ENCODE measurements around the gene FSCN2.

FSCN2 gene

DNA sequence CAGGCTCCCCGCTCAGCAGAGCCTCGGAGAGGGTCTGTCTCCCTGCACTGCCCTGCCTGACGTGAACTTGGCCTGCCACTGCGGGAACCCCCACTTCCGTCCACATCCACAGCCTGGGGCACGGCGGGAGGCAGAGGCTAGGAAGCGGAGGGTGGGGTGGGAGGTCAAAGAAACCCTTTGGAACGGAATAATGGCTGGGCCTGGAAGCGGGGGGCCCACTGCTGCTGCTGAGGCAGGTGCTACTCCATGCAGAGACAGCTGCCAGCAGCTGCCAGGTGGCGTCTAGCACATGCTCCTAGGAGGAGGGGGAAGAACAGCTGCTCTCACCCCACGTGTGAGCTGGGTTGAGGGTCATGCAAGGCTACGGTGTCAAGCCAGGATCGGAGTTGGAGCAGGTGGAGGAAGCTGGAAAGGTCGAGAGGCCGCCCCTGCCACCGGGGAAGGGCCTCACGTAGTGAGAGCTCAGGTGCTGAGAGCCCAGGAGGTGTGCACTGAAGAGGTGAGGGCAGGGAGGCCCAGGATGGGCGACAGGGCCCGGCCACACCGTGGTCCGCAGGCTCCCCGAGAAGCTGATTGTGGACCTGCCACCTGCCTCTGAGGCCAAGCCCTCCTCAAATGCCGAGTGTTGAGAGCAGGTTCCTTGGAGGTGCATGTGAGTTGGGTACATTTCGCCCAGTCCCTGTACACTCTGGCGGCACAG is 9.8 kb downstream of the FSCN2 start:
- in situ Hi-C loops (cut with HindIII; ENCODE audit: low sequenced_read_pairs): no loop called here

DNA sequence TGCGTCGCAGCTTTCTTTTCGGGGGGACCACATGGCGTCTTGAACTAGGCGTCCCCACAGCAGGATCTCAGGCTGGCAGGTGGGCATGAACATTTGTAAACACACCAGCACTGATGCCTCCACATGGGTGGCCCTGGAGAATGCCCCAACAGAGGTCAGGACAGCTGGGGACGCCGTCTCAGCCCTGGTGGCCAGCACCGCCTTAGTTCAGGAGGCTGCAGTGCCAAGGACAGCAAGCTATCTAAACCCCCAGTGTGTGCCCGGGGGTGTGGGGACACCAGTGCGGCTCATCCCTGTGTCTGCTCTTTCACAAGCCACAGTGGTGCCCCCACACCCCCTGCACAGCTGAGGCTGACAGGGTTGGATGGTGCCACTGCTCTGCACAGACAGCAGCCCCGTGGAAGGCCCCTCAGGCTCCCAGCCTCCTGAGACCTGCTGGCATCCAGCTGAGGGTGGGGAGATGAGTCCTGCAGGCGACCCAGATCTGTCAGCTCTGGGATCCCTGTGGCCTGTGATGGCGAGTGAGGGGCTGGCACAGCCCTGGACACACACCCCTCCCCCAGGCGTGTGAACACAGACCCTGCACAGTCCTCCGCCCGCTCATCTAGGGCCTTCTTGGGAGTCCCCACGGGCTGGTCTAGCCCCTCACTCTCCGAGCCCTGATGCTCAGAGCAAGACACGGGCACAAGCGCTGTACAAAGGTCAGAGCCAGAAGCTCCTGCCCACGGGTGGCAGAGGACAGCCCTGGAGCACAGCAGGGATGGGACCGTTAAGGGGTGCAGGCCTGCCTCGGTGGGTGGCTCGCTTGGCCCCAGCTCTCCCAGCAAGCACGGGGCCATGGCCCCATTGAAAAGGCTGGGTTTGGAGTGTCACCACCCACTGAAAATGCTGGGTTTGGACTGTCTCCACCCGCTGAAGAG is 10.7 kb downstream of the FSCN2 start:
- in situ Hi-C loops (cut with HindIII; ENCODE audit: low sequenced_read_pairs): no loop called here

DNA sequence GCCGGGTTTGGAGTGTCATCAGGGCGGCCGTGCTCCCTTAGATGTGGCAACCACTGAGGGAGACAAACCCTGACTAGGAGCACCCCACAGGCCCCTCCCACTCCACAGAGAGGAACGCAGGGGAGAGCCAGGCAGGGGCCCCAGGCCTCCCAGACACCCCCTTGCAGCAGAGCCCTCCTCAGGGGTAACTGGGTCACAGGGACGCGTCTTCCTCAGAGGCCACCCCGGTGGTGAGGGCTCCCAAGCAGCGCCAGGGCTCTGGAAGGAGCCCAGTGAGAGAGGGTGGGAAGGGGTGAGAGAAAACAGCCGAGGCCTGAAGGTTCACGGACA is 11.4 kb downstream of the FSCN2 start:
- in situ Hi-C loops (cut with HindIII; ENCODE audit: low sequenced_read_pairs): no loop called here

DNA sequence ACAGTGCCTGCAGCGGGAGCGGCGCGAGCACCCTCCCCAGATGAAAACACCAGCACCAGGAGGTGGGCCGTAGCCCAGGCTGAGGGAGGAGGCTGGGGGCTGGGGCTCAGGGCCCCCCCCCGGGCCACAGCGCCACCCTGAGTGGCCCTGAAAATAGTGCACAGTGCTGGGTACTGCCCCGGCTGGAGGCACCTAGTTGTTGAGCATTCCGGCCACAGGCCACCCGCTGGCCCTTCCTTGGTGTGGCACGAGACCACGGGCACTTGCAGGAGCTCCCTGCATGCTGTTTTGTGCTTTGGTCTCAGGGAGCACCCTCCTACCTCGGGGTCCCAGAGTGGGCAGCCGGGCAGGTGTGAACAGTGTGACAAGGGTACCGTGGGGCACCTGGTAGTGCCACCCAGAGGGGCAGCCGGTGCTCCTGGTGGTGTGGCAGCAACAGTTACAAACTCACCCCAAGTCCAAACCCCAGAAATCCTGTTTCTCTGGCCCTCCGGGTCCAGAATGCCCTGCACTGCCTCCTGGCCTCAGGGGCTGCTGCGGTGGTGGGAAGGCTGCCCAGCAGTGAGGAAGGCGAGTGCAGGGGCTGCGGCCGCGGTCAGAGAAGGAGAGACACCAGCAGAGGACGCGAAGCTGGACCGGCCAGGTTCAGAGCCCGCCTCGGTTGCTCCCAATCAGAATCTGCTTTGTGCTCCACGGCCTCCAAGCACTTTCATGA is 11.9 kb downstream of the FSCN2 start:
- in situ Hi-C loops (cut with HindIII; ENCODE audit: low sequenced_read_pairs): no loop called here

DNA sequence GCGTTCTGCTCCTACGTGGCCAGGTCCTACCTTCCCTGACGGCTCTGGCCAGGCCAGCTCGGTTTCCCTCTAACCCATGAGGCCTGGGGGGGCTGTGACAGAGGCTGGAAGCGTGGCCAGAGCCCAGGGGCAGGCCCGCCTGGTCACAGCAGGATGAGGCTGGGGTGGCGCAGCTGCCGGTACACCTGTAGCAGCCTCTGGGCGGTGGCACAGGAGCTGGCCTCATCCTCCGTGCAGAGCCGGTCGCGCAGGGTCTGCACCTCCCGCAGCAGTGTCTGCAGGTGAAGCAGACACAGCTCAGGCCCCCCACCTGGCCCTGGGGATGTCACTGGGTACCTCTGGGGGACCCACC is 12.5 kb downstream of the FSCN2 start:
- in situ Hi-C loops (cut with HindIII; ENCODE audit: low sequenced_read_pairs): no loop called here

DNA sequence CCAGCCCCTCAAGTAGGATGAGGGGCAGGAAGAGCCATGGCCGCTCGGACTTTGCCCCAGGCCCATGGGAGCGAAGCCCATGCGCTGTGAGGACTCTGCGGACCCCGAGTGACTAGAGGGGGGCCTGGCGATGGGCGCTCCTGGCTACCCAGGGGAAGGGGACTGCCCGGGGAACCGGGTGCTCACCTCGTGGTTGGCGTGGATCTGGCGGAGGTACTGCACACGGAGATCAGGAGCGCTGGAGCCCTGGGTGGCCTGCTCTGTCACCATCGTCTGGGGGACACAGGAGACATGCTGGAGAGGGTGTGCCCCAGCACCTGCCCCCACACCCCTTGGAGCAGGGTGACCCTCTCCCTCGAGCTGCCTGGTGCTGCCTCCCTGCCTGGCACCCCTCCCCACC is 12.9 kb downstream of the FSCN2 start:
- in situ Hi-C loops (cut with HindIII; ENCODE audit: low sequenced_read_pairs): no loop called here

DNA sequence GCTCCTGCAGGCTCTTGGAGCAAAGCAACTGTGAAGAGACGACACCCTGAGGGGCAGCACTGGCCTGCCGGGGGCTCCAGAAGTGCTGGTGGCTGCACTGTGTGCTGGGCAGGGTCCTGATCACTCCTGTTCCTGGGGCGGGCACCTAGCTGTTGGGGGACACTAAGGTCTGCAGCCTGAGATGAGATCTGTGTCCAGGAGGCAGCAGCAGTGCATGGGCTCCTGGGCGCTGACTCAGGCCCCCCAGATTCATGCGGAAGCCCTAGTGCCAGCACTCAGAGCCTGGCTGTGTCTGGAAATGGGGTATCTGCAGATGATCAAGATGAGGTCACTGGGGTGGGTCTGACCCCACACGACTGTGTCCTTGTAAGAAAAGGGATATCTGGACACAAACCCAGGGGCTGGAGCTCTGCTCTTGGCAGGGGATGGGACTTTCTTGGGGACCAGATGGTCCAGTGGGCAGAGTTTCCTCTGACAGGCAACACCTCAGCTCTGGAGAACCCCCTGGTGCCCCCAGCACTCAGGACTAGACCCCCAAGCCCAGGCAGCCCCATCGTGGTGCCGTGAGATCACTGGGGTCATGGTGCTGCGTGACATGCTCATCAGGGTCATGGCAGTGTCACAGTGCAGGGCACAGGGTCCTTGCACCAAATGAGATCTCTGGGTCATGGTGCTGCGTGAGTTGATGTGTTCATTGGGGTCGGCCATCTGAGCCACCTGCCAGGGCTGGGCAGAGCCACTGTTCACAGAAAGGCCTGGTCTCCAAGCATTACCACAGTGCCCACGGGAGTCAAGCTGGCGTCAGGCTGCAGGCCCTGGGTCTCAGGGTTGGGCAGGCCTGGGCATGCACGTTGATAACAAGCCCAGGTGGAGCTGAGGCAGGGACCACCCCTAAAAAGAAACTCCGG is 14.5 kb downstream of the FSCN2 start:
- in situ Hi-C loops (cut with HindIII; ENCODE audit: low sequenced_read_pairs): no loop called here

DNA sequence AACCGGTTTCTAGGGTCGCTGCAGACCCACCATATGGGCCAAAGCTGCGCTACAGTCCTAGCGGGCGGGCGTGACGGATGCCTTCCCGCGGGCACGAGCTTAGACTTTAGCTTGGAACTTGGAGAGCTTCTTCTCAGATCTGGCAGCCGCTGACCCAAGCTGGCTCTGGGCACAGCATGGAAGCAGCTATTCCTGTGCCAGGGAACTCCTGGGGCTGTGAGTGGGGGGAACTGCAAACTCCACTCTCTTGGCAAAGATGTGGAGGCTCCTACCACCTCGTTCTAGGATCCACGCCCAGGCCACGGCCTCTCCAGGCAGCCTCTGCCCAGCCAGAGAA is 15.1 kb downstream of the FSCN2 start:
- in situ Hi-C loops (cut with HindIII; ENCODE audit: low sequenced_read_pairs): no loop called here

DNA sequence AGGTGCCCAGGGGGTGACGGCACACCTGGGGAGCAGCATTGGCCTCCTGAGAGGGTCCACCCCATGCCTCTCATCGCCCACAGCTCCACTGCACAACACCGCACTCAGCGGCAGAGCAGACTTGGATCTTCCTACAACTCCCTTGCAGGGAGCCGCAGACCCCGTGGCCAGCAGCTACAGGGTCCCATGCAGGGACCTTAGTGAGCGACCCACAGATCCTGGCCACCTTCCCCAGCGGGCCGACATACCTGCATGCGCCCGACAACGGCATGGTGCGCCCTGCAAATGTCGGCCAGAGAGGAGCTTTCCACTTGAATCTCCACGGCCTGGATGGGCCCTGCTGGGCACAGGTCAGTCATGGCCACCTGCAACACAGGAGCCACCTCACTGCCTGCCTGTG is 15.6 kb downstream of the FSCN2 start:
- in situ Hi-C loops (cut with HindIII; ENCODE audit: low sequenced_read_pairs): no loop called here

DNA sequence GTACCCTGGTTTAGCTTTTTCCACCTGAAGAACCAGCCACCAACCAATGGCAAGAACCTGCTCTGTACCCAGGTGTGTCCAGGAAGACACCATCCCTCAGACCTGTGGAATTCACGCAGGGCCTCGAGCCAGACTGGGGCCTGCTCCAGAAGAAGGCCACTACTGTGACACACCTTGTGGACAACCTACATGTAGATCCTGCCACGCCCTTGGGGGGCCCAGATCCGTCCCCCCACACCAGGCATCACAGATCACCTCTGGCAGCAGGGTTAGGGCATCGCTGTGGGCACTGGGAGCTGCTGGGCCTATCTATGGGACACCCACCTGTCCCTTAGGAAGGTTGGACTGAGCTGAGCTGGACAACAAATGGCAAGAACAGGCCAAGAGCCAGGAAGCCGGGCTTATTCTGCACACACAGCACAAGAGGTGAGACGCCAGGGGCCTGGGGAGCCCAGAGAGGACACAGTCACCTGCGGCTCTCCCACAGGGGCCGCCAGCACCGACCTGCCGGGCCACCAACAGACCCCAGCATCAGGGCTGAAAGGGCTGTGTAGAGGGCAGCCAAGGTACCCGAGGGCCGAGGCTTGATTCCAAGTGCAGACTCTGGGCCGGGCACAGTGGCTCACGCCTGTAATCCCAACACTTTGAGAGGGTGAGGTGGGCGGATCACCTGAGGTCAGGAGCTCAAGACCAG is 16.3 kb downstream of the FSCN2 start:
- in situ Hi-C loops (cut with HindIII; ENCODE audit: low sequenced_read_pairs): no loop called here

DNA sequence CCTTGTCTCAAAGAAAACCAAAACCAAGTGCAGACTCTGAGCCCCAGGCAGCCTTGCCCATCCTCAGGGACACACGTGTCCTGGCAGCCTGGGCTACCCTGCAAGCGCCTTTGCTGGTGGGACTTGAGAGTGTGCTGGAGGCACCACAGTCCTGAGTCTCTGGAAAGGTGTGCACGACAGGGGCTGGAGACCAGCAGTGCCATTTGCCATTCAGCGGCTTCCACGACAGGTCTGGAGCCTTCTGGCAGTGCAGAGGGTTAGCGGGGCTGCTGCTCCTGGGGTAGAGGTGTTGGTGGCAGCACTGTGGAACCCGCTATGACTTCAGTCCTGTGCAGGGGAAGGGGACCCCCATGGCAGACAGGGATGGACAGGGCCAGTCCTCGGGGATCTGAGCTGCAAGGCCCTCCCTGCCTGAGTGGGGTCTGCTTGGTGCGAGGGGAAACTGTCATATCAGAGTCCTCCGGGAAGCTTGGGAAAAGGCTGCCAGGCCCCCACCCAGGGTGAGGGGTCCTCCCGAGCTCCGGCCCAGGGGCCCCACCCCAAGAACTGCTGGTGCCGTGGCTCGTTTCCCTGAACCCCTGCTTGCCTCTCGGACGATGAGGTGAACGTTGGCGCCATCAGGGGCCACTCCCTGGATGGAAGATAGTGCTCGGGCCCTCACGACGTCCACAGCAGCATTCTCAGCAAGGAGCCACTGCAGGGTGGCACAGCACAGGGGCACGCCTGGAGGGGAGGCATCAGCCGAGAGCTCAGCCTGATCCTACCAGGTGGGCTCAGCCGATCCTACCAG is 17.2 kb downstream of the FSCN2 start:
- in situ Hi-C loops (cut with HindIII; ENCODE audit: low sequenced_read_pairs): no loop called here

DNA sequence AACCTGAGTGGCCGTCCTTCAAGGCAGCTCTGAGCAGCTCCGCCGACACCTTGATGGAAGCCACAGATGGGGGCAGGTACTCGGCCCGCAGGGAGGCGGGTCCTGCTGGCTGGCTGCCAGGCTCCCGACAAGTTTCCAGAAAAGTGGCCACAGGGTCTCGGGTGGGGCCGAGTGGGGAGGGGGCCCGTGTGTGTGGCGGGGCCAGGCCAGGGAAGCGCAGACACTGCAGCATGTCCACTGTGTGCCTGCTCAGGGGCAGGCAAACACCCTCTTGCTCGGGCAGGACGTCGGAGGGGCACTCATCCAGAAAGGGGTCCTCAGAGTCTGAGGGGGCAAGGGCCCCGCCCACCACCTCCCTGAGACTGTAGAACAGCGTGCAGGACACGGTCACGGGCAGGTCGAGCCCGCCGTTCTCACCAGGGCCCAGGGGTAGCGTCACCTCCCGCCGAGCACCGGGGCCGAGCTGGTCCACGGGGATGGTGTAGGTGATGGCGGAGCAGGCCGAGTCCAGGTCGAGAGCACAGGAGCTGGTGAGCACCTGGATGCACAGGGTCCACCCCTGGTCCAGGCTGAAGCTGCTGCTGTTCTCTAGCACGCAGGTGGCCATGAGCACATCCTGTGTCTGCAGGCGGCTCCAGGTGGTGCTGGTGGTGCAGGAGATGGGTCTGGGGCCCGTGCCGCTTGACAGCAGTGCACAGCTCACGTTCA is 18.9 kb downstream of the FSCN2 start:
- in situ Hi-C loops (cut with HindIII; ENCODE audit: low sequenced_read_pairs): no loop called here

DNA sequence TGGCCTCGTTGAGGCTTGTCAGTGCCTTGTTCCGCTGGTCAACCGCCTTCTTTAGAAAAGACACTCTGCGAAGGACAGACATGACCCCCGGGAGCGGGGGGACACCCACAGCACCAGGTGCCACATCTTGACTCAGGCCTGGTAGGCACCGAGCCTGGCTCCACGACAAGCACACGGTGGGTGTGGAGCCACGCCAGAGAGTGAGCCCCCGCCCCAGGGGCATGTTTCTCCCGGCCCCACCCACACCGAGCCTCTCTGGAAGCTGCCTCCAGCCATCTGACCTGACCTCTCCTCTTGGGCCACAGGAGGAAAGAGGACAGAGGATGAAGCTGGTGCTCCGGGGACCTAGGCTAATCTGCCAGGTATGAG is 19.4 kb downstream of the FSCN2 start:
- in situ Hi-C loops (cut with HindIII; ENCODE audit: low sequenced_read_pairs): no loop called here

DNA sequence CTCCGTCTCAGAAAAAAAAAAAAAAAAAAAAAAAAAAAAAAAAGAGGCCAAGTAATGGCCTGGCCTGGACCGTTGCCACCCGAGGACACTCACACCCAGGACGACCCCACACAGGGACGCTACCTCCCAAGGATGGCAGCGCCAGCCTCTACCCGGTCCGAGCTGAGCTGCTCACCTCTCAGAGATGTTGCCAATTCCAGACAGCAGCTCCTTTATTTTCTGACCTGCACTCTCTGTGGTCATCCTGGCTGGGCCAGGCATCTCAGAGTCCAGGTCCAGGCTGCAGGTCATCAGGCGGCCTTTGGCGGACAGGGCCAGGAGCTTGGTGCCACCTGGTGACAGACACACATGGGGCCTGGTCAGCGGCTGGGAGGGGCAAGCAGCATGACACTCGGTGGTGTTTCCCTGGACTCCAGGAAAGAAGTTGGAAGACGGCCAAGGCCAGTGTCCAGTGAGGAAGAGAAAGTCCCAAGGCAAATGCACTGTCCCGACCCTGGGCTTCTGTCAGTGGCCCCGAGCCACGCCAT is 20.9 kb downstream of the FSCN2 start:
- in situ Hi-C loops (cut with HindIII; ENCODE audit: low sequenced_read_pairs): no loop called here

DNA sequence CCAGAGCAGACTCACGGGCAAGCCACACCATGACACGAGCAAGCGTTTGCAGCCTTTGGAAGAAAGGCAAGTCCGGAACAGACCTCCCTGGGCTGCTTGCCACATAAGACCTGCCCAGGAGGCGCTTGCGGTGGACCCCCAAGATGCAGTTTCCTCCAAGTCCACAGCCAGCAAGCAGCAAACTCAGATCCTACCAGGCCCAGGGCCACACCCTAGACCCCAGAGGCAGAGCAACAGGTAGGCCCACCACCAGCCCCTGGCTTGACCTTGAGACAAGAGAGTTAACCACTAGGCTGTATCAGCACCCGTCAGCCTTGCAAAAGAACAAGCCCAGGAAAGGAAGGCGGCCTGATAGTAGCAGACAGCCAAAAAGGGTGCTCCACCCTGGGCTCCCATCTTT is 21.6 kb downstream of the FSCN2 start:
- in situ Hi-C loops (cut with HindIII; ENCODE audit: low sequenced_read_pairs): no loop called here

DNA sequence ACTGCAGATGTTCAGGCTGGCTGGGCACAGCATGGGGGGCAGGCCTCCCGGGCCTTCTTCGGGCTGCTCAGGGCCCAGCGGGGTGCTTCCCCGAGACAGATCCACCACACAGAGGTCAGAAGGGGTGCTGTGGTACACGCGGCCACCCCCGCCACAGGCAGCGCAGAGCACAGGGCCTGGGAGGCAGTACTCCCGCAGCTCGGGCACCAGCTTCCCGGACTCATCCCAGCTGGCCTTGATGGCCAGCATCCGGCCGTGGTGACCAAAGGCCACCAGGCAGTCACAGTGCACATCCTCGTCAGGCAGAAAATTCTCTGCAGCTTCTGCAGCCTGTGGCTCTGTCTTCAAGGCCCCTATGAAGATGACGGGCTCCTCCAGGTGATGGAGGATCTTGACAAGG is 22.1 kb downstream of the FSCN2 start:
- in situ Hi-C loops (cut with HindIII; ENCODE audit: low sequenced_read_pairs): no loop called here

DNA sequence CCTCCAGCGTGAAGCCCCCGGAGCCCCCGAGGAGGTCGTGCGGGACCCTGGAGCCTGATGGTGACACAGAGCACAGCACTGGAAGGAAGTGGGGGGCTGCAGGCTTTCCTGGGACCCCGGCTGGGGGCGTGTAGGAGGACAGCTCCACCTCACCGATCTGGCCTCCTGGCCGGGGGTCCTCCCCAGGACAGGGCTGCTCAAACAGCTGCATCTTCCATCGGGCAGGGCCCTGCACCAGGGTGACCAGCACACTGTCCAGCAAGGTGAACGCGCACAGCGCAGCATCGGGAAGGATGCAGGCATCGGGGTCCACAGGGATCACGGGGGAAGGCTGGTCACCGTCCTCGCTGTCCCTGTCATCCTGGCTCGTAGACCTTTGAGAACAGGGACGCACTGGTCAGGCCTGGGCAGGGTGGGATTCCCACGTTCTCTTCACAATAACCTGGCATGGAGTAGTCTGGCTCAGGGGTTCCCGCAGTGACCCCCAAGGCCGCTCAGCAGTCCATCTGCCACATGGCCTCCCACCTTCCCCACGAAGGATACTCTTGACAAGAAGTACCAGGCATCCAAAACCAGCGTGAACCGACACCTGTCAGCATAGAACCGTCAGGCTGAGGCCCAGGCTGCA is 22.8 kb downstream of the FSCN2 start:
- in situ Hi-C loops (cut with HindIII; ENCODE audit: low sequenced_read_pairs): no loop called here

DNA sequence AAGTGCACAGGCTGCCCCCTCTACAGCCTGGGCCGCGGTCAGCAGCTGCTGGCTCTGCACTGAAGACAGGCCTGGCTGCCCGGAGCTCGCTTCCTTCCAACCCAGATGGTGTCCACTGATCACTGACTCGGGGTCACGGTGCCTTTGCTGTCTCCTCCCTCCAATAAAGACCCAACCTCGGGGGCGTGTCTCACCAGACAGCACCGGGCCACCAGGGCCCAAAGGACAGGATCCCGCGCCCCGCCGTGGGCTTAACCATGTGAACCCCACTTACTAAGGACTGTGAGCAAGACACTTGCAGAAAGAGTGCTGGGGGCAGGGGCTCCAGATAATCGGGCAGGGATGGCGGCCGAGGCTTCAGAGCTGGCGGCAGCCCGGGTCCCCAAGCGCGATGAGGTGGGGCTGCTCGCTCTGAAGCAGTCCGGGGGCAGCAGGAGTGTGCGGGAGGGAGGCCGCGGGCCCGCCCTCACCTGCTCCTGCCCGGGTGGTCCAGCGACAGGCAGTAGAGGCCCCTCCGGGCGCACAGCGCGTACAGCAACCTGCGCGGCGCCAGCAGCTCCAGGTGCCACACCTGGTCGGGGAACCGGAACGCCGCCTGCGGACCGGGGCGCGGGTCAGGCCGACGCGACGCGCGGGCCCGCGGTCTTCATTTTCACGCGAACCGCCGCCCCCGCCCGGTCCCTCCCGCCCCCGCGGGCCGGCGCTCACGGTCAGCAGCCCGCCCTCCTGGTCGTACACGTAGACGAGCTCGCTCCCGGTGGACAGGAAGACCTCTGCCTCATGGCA is 23.5 kb downstream of the FSCN2 start:
- in situ Hi-C loops (cut with HindIII; ENCODE audit: low sequenced_read_pairs): no loop called here

Measured in endothelial cell of hepatic sinusoid (primary cell).